GM21360 (cell line): Measurements from ENCODE around the gene HDAC11.
"Not testable (repeated sequence)": the region's sequence is repeated elsewhere in the genome, so short reads cannot be mapped to it uniquely, and the experiment has no call there.

ENCODE experiments used
- ATAC-seq: cut with Tn5 transposase; IDR thresholded peaks from one replicate; pipeline ENCODE4 v1.9.1; 2021; ENCODE audit warnings: mild to moderate bottlenecking, moderate library complexity; ENCODE audit not compliant: unreplicated experiment

Gene HDAC11

DNA sequence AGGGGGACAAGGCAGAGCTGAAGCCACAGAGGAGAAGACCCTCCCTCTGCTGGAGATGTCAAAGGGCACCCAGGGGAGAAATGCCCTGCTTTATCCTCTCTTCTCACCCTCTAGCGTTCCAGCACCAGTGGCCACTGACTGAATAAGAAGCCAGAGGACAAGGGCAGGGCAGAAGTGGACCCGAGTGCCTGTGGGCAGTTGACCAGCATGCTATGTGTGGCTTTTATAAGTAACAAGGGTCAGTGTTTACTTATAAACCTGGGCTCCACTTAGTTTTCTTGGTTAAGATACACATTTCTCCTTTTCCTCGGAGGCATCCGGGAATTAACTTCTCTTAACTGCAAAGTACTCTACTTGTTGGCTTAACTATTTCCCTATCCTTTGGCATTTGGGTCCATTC, 13.3 kb upstream of the HDAC11 start:
- ATAC-seq, result no peak

DNA sequence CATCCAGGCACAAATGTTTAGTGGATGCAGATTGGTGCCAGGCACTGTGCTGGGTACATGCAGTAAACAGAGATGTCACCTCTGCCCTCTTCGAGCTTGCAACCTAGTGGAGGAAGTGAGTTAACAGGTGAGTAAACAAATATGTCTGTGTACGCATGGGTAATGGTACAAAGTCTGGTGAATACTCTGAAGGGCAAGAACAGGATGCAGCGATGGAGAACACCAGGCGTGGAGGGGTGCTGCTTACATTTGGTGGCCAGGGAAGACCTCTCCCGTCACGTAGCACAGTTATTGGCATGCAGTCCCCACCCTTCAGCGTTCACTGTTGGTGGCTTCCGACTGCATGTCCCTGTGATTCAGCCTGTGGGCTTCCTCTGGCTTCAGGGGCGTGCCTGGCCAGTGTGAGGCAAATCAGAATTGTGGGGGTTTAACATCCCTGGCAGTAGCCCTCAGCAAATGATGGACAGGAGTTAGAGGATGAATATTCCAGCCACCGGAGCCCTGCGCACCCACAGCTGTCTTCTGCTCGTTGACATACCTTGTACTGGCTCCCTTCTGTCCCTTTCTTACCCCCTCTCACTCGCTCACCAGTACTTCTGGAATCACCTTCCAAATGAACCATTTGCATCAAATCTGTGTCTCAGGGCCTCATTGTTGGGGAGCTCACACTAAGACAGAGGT, 9.1 kb upstream of the HDAC11 start:
- no peak for ATAC-seq

DNA sequence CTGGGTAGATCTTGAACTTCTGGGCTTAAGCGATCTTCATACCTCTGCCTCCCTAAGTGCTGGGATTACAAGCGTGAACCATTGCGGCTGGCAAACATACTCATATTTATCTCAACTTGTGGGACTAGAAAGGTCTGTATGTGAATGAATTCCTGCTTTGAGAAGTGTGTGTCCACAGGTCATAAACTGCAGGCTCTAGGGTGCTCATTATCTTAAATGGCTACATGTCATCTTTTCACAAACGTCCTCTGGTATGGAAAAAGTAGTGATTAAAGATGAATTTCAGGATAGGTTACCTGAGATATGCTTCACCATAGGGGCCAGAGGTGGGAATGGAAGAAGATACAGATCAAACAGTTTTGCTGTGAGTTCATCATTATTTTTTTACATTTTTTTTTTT, 7.8 kb upstream of the HDAC11 start:
- no peak for ATAC-seq

DNA sequence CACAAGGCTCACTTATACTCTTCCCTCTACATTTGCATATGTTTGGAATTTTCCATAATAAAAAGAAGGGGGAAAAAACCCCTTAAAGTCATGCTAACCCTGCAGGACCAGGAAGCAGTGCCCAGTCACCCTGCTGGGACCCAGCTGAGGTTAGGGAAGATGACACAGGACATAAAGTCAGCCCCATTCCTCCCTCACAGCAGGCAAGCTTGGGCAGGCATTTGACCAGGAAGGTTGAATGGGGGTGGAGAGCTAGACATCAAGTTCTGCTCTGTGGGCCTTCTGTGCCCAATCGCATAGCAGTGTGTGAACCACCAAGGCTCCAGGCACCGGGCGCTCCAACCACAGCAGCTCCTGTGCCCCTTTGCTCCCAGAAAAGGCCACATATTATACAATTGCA, 7.1 kb upstream of the HDAC11 start:
- no peak for ATAC-seq

DNA sequence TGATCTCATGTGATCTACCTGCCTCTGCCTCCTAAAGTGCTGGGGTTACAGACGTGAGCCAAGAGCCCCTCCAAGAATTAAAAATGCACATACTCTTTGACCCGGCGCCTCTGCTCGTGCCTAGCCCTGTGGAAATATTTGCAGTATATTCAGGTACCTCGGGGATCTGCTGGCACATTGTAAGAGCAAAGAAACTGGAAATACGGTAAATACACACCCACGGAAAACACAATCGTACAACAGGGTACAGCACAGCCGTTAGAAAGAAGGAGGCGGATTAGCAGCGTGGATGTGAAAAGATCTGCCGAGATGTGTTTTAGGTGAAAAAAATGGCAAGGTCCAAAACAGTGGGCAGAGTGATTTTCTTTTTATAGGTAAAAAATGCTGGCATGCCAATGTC, 6.1 kb upstream of the HDAC11 start:
- ATAC-seq, result no peak

DNA sequence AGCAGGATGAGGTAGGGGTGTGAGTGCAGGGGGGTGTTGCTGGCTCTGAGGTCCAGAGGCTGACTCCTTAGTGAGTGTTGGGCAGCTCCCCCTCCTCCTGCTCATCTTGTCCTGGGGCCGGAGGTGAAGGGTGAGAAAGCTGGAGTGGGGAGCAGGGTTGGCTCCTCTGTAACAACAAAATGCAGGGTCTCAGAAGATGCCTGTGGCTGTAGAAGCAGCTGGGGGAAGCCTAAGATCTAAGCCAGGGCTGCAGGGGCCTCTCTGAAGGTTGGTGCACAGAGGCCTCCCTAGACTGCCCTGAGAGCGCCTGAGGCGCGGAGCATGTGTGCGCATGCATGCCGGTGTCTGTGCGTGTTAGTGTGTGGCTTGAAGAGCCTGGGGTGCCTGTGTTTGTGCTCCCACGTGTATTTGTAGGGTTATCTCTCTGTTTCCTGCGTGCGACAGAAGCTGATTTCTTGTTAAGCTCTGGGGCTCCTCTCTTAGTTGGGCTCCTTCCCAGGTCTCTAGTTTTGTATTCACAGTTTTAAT, 5.3 kb upstream of the HDAC11 start:
- ATAC-seq, result no peak

DNA sequence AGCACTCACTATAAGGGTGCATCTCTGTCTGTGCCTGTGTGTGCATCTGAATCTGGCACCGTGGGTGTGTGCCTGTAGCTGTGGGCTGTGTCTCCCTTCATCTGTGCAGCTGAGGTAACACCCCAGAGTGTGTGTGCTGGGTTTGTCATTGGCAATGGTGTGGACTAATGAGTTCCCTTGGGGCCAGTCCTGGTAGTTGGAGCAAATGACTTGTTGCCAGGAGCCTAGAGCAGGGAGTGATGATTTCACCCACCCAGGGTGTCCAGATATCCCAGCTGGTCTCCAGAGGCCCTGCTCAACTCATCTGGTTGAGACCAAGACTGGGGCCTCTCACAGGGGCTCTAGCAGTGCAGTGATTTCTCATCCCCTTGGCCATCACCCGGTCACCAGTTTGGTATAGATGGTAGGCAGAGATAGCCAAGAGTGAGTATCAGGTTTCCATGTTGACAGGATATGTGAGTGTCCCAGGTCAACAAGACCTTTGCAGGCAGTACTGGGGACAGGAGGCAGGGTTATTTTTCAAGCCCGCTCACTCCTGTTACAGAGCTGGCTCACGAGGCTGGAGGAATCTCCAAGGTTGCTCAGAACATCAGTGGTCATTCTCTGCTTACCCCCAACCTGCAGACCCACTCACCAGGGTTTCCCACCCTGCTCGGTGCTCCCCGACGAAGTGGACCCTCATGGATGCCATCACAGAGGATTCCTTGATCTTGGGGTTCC, 4.1 kb upstream of the HDAC11 start:
- no peak for ATAC-seq

DNA sequence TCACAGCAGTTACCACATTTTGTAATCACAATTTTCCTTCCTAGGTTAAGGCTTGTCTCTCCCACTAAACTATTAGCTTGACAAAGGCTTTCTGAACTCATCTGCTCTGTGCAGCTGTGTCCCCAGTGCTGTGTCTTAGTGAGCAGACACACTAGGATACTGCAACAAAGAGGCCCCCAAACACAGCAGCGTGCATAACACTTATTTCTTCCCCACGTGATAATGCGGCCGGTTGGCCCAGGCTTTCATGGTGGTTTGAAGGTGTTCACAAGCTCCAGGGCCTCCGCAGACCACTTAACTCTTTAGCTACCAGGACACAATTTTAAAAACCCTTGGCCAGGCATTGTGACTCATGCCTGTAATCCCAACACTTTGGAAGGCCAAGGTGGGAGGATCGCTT, 2.2 kb upstream of the HDAC11 start:
- no peak for ATAC-seq

DNA sequence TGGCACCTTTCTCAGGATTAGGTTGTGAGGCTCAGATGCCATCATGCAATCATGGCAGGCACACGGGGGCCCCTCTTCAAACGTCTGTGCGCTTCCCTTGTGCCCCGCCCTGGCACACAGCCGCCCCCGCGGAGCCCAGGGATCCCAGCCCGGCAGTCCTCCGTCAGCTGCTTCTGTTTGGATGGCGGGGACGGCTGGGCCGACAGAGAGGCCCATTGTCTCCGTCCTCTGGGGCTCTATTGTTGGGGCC, 849 bp upstream of the HDAC11 start:
- peak; percentile 6 for ATAC-seq

DNA sequence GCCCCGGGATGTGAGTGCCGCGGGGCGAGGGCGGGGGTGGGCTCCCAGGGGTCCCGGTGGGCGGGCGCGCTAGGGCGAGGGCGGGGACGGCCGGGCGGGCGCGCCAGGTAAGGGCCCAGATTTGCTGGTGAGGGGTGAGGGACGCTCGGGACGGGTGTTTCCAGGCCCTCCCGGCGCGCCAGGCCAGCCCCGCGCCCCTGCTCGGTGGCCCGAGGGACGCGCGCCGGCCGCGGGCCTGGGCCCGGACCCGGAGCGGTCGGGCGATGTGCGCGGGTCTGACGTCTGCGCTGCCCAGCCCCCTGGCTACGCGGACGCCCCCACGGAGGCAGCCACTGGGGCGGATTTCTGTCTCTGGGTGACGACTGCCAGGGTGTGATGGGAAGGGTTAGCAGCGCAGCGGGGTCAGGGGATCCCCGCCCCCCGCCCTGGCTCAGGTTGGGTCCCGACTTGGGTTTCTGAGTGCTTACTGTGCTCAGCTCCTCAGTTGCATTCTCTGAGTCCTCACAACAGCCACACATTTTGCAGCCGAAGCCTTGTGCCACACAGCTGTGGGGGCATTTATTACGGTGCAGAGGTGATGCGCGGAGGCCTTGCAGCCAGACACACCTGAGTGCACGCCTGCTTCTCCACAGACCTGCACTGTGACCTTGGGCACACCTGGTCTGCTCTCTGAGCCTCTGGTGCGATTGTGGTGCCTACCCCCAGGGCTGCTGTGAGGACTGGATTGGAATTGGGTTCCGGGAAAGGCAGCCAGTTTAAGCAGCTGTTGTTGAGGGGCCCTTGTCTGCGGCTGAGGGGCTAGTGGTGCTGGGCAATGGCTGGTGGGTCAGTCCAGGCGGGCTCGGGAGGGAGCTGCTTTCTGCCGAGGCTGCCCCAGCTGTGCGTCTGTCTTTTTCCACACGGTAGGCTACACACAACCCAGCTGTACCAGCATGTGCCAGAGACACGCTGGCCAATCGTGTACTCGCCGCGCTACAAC, 523 bp downstream of the HDAC11 start:
- ATAC-seq, result peak; percentile 23

DNA sequence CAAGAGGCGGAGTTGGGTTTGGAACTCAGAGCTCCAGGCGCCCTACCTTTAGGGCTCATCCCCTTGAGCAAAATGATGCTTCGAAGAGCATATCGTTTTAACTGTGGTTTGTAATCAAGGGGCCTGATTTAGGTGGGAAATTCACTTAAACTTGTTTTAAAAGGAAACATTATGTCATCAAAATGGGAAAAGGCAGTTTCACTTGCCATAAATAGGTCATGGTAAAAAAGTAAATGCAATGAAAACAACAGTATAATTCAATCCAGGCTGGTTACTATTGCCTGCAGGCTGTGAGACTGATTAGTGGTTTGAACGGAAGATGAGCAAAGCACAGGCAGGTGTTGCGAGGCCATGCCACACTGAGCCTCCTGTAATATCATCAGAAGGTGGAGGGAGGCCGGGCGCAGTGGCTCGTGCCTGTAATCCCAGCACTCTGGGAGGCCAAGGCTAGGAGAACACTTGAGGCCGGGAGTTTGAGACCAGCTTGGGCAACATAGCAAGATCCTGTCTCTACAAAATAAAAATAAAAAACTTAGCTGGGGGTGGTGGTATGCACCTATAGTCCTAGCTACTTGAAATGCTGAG, 2.1 kb downstream of the HDAC11 start:
- ATAC-seq, result no peak

DNA sequence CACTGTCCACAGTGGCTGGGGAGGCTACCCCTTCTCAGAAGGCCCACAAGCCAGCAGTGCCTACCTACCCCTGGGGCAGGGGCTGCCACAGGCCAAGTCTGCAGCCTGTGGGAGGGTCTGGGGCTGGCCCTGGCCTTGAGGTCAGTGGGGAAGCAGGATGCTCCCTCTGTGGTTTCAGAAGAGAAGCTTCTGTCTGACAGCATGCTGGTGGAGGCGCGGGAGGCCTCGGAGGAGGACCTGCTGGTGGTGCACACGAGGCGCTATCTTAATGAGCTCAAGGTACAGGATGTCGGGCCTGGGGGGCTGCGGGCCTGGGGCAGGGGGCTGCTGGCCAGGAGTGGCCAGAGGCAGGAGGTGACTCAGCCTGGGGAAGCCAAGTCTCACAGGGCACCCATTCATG, 3.2 kb downstream of the HDAC11 start:
- no peak for ATAC-seq

DNA sequence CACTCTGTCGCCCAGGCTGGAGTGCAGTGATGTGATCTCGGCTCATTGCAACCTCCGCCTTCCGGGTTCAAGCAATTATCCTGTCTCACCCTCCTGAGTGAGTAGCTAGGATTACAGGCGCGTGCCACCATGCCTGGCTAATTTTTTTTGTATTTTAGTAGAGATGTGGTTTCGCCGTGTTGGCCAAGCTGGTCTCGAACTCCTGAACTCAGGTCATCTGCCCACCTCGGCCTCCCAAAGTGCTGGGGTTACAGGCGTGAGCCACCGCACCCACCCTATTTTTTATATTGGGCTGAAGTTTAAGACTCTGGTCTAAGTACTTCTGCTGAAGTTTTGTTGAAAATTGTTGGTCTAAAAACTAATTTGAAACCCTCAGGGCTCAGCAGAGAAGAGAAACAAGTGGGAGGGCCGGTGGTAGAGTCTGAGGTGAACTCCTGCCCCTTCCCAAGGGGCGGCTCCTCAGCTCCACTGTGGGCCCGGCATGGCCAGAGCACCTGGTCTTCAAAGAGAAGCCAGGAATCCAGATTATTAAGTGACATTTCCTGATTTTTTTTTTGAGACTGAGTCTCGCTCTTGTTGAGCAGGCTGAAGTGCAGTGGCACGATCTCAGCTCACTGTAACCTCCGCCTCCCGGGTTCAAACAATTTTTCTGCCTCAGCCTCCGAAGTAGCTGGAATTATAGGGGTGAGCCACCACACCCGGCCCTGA, 4.0 kb downstream of the HDAC11 start:
- no peak for ATAC-seq

DNA sequence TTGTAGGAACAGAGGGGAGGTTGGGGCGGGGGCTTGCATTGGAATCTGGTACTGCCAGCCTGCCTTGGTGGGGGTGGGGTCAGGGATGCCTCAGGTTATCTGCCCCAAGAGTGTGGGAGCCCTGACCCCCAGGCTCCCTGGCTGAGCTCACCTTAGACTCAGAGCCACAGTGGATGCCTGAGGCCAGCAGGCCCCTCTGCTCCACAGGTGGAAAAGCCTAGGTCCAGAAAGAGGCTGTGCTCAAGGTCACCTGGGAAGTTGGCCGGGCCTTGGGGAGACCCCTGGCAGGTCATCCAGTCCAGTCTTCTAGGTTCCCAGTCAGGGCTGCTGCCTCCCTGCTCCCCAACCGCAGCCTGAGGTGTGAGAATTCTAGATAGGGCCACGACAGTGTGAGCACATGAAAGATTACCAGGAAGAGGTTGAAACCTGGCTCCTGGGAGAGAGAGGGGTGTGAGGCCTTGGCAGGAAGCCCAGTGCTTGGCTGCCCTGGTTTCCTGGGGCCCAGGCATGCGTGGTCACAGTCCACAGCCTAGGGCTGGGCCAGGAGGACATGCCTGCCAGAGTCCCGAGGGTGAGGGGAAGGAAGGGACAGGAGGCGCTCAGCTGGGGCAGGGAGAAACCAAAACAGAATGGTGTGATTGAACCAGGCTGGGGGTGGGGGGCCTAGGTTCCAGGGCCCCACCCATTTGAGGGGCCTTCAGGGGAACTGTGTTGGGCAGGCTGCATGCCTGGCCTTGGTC, 4.9 kb downstream of the HDAC11 start:
- no peak for ATAC-seq

DNA sequence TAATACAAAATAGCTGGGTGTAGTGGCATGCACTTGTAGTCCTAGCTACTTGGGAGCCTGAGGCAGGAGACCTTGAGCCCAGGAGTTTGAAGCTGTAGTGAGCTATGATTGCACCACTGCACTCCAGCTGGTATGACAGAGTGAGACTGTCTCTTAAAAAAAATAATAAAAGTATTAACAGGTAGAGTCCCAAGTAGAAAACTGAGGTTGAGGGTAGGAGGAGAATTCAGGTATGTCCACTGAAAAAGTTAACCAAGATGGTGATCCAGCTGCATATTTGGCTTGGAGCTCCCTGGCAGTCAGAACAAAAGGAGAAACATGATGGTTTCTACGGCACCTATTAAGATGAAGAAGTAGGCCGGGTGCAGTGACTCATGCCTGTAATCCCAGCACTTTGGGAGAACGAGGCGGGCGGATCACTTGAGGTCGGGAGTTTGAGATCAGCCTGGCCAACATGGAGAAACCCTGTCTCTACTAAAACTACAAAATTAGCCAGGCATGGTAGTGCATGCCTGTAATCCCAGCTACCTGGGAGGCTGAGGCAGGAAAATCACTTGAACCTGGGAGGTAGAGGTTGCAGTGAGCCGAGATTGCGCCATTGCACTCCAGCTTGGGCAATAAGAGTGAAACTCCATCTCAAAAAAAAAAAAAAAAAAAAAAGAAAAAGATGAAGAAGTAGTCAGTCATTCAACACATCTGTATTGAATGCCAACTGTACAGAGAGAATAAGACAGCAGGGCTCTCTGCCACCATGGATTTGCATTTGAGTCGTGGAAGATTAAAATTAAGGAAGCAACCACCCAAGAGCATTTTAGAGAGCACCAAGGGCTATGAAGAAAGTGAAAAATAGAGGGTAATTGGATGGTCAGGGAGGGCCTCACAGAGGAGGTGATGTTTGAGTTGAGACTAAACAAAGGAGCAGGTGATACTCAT, 5.8 kb downstream of the HDAC11 start:
- not testable (repeated sequence) for ATAC-seq

DNA sequence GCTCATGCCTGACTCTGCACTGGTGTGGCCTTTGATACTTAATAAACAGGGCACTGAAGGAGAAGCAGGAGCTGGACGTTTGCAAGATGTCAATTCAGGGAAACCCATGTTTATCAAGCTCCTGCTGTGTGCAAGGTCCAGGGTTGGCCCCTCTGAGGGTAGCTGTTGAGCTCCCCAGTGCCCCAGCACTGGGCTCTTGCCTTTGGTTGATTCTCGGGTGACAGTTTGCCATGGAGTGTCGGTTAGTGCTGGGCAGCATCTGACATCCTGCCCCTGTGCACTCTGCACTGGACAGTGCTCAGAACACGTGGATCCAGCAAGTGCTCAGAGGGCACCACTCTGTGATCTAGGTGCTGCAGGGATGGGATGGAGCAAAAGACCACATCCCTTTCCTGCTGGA, 7.3 kb downstream of the HDAC11 start:
- no peak for ATAC-seq

DNA sequence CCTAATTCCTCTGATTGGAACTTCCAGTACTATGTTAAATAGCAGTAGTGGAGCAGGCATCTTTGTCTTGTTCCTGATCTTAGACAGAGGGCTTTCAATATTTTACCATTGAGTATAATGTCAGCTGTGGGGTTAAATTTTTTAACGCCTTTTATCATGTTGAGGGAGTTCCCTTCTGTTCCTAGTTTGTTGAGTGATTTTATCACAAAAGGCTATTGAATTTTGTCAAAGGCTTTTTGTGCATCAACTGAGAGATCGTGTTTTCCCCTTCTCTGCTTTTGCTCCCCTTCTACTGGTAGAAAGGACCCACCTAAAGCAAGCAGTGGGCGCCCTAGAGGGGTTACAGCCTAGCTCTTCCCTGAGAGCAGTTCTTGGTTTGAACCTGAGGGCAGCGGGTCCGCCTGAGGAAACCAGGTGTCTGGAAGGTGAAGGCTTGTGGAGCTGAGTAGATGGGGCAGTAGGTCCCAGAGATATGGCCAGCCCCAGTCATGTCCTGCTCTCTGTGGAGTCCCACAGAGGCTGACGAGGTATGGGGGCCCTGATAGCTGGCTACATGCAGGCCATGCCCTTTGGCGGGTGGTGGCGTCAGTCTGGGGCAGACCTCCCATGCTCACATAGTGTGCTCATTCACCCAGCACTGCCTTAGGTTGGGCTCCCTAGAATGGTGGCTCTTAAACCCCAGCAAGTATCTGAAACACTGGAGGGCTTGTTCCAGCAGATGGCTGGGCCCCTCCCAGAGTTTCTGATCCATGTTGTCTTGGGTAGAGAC, 11.3 kb downstream of the HDAC11 start:
- no peak for ATAC-seq

DNA sequence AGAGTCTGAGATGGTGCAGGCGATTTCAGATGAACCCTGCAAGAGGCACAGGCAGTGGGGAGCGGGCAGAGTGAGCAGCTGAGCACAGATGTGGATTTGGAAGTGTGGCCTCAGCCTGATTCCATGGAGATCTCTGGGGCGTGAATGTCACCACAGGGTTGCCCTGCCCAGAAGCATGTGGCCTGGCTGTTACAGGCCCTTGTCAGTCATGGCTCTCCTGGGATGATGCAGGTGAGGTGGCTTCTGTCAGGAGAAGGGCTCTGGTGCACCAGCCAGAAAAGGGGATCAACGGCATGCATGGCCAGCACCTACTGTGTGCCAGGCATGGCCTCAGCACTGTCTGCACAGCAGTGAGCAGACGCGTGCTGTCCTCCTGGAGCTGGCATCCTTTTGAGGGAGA, 11.9 kb downstream of the HDAC11 start:
- ATAC-seq, result no peak
